Caco-2 (cell line): Measurements from ENCODE around the gene RIMKLB. TPM values are rescaled to one million over a fixed set of nuclear protein-coding genes. Genes with fewer than 3 reads are reported as not detected.

Source experiments
- BruUV-seq: library from RNA; stranded (reverse); fragments of 400-500 nt; replicated peaks from 2 replicates; lab custom pipeline; 2021; lab: Mats Ljungman, UMichigan
- CTCF ChIA-PET: fragments of 300-600 bp; sonication (Branson Sonifier 250); formaldehyde crosslinking; loops from one replicate; lab custom pipeline; 2022; ENCODE audit warnings: antibody characterized with exemption; lab: Charles Lee
- POLR2A ChIA-PET: fragments of 300-600 bp; sonication (Branson Sonifier 250); formaldehyde crosslinking; loops from one replicate; lab custom pipeline; 2022; ENCODE audit warnings: antibody characterized with exemption; lab: Charles Lee
- DNase-seq, 2 experiments: peaks; one replicate each; pipeline versions ENCODE4 v3.0.0 to v3.0.0-alpha.2; 2020 to 2022
- H3K27me3 ChIP-seq: replicated peaks from 2 replicates; pipeline ENCODE4 v1.6.0; 2011; ENCODE audit warnings: low read length; ENCODE audit not compliant: control insufficient read depth, insufficient read depth
- H3K36me3 ChIP-seq: 2 replicates; pipeline ENCODE4 v1.5.1; 2011; ENCODE audit warnings: low read length; ENCODE audit not compliant: control insufficient read depth, insufficient read depth
- H3K4me1 ChIP-seq: fragments of 250-450 bp; sonication (Bioruptor Pico); 2 replicates; pipeline ENCODE4 v1.5.1; 2020; ENCODE audit warnings: mild to moderate bottlenecking
- H3K4me3 ChIP-seq: 2 replicates; pipeline ENCODE4 v1.5.1; 2011; ENCODE audit warnings: low read depth, mild to moderate bottlenecking, control low read depth, low read length
- H3K9me3 ChIP-seq: fragments of 250-450 bp; sonication (Bioruptor Pico); 2 replicates; pipeline ENCODE4 v1.5.1; 2020; ENCODE audit warnings: mild to moderate bottlenecking, moderate library complexity
- H3K27ac Mint-ChIP-seq: one replicate; pipeline ENCODE4 v1.8.0; 2022; ENCODE audit warnings: mixed read lengths; ENCODE audit not compliant: unreplicated experiment
- H3K27me3 Mint-ChIP-seq: one replicate; pipeline ENCODE4 v1.8.0; 2022; ENCODE audit warnings: mixed read lengths; ENCODE audit not compliant: insufficient read depth, unreplicated experiment
- H3K36me3 Mint-ChIP-seq: one replicate; pipeline ENCODE4 v1.8.0; 2022; ENCODE audit warnings: mild to moderate bottlenecking, mixed read lengths; ENCODE audit not compliant: insufficient read depth, unreplicated experiment
- H3K4me1 Mint-ChIP-seq: one replicate; pipeline ENCODE4 v1.8.0; 2022; ENCODE audit warnings: low read depth, mixed read lengths; ENCODE audit not compliant: unreplicated experiment
- H3K4me3 Mint-ChIP-seq: one replicate; pipeline ENCODE4 v1.8.0; 2022; ENCODE audit warnings: mild to moderate bottlenecking, moderate library complexity, mixed read lengths; ENCODE audit not compliant: unreplicated experiment
- H3K9me3 Mint-ChIP-seq: one replicate; pipeline ENCODE4 v1.8.0; 2022; ENCODE audit warnings: mixed read lengths; ENCODE audit not compliant: unreplicated experiment
- intact Hi-C: fragments of 100-400 bp; cut with micrococcal nuclease; formaldehyde crosslinking; loops from one replicate; pipeline ENCODE4 v1.10.0; 2022; ENCODE audit not compliant: unreplicated experiment
- total RNA-seq: library from RNA; stranded (reverse); gene quantifications from 2 replicates; pipeline ENCODE4 v1.2.3, GENCODE V29; 2022
- TF ChIP-seq, protein P1 (sequence below), 2 experiments: fragments of 200-600 bp in 1 of 2; IDR thresholded peaks; 1 replicate in 1 of 2; 2 replicates in 1 of 2; pipeline versions ENCODE4 v1.5.1 to v1.8.0; 2011 to 2022; ENCODE audit warnings: antibody characterized with exemption in 1 of 2, control low read depth in 1 of 2, inconsistent platforms in 1 of 2, low read depth in 1 of 2, low read length in 1 of 2, mild to moderate bottlenecking in 1 of 2, moderate library complexity in 1 of 2; ENCODE audit not compliant: insufficient read depth in 1 of 2, severe bottlenecking in 1 of 2, unreplicated experiment in 1 of 2

The RIMKLB gene
- total RNA-seq, 1 experiment from 2014 or later, result 3.3 TPM

DNA sequence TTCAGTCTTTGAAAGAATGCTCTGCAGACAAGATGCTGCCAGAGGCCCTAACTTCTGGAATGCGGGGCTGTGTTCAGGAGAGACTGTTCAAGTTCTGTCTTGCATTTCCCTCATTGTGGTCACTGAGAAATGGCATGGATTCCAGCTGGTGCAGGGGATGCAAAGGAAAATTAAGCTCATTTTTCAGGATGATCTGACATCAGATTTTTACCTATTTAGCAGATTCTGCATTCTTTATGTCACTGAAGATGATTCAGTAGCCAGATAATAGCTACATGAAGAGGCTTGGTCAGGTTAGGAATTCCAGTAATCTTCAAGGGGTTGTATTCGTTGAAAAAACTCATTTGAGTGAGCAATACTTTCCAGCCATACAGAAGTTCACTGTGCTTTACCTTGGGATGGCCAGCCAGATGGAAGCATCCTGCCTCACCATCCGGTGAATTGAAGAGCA, 19.1 kb upstream of the RIMKLB start:
- peaks cover 7% of the 10 kb centered on the region for H3K4me1 Mint-ChIP-seq
- TF ChIP-seq, protein P1, sequence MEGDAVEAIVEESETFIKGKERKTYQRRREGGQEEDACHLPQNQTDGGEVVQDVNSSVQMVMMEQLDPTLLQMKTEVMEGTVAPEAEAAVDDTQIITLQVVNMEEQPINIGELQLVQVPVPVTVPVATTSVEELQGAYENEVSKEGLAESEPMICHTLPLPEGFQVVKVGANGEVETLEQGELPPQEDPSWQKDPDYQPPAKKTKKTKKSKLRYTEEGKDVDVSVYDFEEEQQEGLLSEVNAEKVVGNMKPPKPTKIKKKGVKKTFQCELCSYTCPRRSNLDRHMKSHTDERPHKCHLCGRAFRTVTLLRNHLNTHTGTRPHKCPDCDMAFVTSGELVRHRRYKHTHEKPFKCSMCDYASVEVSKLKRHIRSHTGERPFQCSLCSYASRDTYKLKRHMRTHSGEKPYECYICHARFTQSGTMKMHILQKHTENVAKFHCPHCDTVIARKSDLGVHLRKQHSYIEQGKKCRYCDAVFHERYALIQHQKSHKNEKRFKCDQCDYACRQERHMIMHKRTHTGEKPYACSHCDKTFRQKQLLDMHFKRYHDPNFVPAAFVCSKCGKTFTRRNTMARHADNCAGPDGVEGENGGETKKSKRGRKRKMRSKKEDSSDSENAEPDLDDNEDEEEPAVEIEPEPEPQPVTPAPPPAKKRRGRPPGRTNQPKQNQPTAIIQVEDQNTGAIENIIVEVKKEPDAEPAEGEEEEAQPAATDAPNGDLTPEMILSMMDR (IDR thresholded peaks at IDR 0.05; ENCODE audit: insufficient read depth in 1 of 2, low read depth in 1 of 2, low read length in 1 of 2, severe bottlenecking in 1 of 2, unreplicated experiment in 1 of 2), result no peak
- intact Hi-C loops, result no loop called here
- peaks cover 10% of the 10 kb centered on the region for H3K27me3 Mint-ChIP-seq
- Histone ChIP-seq H3K4me1 (peaks cover 8% of the 10 kb centered on the region; the same call in 1 of the 2 replicates), H3K27me3 (no peaks in the 10 kb centered on the region), H3K36me3 (no peaks in the 10 kb centered on the region), H3K4me3 (no peak overlapping the region), H3K9me3 (no peaks in the 10 kb centered on the region)
- H3K27ac Mint-ChIP-seq, result no peak overlapping the region
- no peaks in the 10 kb centered on the region for H3K36me3 Mint-ChIP-seq
- no TSS peak for BruUV-seq
- no peaks in the 10 kb centered on the region for H3K9me3 Mint-ChIP-seq
- DNase-seq, result peak in 1 of 2 experiments; percentile 48
- no peak overlapping the region for H3K4me3 Mint-ChIP-seq
- POLR2A ChIA-PET, result no interaction called here
- CTCF ChIA-PET, result interaction anchor here (0.6 to 0.7 kb wide), 3 partner anchors 19 to 418 kb away, joined by 3 to 5 read pairs (median 3); partner anchors contain the start of gene RIMKLB

DNA sequence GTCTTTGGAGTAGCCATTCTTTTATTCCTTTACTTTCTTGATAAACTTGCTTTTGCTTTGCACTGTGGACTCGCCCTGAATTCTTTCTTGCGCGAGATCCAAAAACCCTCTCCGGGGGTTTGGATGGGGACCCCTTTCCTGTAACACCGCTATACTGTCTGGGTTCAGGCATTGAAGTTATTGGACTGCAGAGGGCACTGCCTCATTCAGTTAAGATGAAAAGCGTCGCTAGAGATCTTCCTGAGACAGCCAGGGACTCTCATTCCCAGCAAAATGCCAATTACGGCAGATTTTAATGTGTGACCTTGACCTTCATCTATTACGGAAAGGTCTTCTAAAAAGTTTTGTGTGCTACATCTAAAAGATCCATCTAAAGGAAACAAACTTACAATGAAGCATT, 17.3 kb upstream of the RIMKLB start:
- Mint-ChIP-seq H3K27ac (no peak overlapping the region), H3K36me3 (no peaks in the 10 kb centered on the region), H3K9me3 (no peaks in the 10 kb centered on the region), H3K4me1 (peaks cover 7% of the 10 kb centered on the region), H3K27me3 (peaks cover 13% of the 10 kb centered on the region), H3K4me3 (no peak overlapping the region)
- peaks cover 8% of the 10 kb centered on the region; the same call in 1 of the 2 replicates for H3K4me1 ChIP-seq
- TF ChIP-seq, protein P1 (IDR thresholded peaks at IDR 0.05; ENCODE audit: insufficient read depth in 1 of 2, low read depth in 1 of 2, low read length in 1 of 2, severe bottlenecking in 1 of 2, unreplicated experiment in 1 of 2), result no peak
- no peaks in the 10 kb centered on the region for H3K27me3 ChIP-seq
- no TSS peak for BruUV-seq
- intact Hi-C loops, result no loop called here
- no peaks in the 10 kb centered on the region for H3K36me3 ChIP-seq
- POLR2A ChIA-PET, result no interaction called here
- H3K4me3 ChIP-seq, result no peak overlapping the region
- CTCF ChIA-PET, result interaction anchor here (1.2 to 1.3 kb wide), 2 partner anchors 269 to 358 kb away, joined by 3 to 4 read pairs; partner anchors contain the start of gene M6PR
- no peak for DNase-seq
- H3K9me3 ChIP-seq, result no peaks in the 10 kb centered on the region

DNA sequence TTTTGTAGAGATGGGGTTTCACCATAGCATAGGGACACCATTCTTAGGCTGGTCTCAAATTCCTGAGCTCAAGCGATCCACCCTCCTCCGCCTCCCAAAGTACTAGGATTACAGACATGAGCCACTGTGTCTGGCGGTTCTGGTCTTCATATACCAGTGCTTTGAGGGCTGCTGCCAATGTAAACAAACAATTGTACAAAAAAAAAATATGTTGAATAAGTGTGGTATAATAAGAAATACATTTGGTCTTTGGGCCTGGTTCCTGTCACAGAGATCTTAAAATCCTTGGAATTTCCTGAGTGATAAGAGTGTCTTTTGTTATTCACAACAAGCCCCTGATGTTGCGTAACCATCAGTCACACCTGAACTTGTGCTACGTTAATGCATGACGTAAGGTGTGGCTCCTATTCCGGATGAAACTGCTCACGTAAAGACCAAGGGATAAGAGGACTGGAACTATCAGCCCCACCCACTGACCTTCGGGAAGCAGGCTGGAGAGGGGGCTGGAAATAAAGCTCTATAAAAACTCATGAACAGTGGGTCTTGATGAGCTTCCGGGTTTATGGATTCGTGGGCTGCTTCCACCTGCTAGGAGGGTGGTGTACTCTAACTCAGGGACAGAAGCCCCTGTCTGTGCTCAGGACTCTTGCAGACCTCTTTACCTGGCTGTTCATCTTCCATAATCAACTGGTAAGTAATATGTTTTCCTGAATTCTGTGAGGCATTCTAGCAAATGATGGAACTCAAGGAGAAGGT, 16.5 kb upstream of the RIMKLB start:
- POLR2A ChIA-PET, result no interaction called here
- peak overlapping the region; percentile 41 for H3K4me3 Mint-ChIP-seq
- CTCF ChIA-PET, result interaction anchor here (1.0 to 1.4 kb wide), 8 partner anchors 24 to 368 kb away, joined by 3 to 11 read pairs (median 6); partner anchors contain the start of gene M6PR
- BruUV-seq, result TSS peak; percentile 86
- peak; percentile 36 to 58 for DNase-seq
- no peaks in the 10 kb centered on the region for H3K9me3 ChIP-seq
- no peak overlapping the region for H3K27ac Mint-ChIP-seq
- H3K27me3 ChIP-seq, result no peaks in the 10 kb centered on the region
- H3K27me3 Mint-ChIP-seq, result peaks cover 14% of the 10 kb centered on the region
- H3K4me3 ChIP-seq, result no peak overlapping the region
- intact Hi-C loops, result no loop called here
- H3K36me3 Mint-ChIP-seq, result no peaks in the 10 kb centered on the region
- H3K9me3 Mint-ChIP-seq, result no peaks in the 10 kb centered on the region
- no peaks in the 10 kb centered on the region for H3K36me3 ChIP-seq
- peaks cover 8% of the 10 kb centered on the region; the same call in 1 of the 2 replicates for H3K4me1 ChIP-seq
- TF ChIP-seq, protein P1 (IDR thresholded peaks at IDR 0.05; ENCODE audit: insufficient read depth in 1 of 2, low read depth in 1 of 2, low read length in 1 of 2, severe bottlenecking in 1 of 2, unreplicated experiment in 1 of 2), result no peak
- H3K4me1 Mint-ChIP-seq, result peaks cover 7% of the 10 kb centered on the region
